Chondrocyte (in vitro differentiated cells): ENCODE results near the gene SUSD2. TPM values are rescaled to one million over a fixed set of nuclear protein-coding genes. Genes with fewer than 3 reads are reported as not detected.

Experiments
- DNase-seq: peaks from one replicate; pipeline ENCODE4 v3.0.0; 2021; ENCODE audit warnings: mixed read lengths, low spot score
- H3K27ac Mint-ChIP-seq: one replicate; pipeline ENCODE4 v1.8.0; 2021; ENCODE audit warnings: mild to moderate bottlenecking, moderate library complexity, mixed read lengths; ENCODE audit not compliant: unreplicated experiment
- H3K27me3 Mint-ChIP-seq: 2 replicates; pipeline ENCODE4 v1.8.0; 2021; ENCODE audit warnings: low read depth, mixed read lengths
- H3K36me3 Mint-ChIP-seq: 2 replicates; pipeline ENCODE4 v1.8.0; 2021; ENCODE audit warnings: low read depth, mixed read lengths
- H3K4me1 Mint-ChIP-seq: 2 replicates; pipeline ENCODE4 v1.8.0; 2021; ENCODE audit warnings: low read depth, mild to moderate bottlenecking, mixed read lengths
- H3K4me3 Mint-ChIP-seq: one replicate; pipeline ENCODE4 v1.8.0; 2021; ENCODE audit warnings: mild to moderate bottlenecking, moderate library complexity, mixed read lengths; ENCODE audit not compliant: unreplicated experiment
- H3K9me3 Mint-ChIP-seq: 2 replicates; pipeline ENCODE4 v1.8.0; 2021; ENCODE audit warnings: low read depth, mixed read lengths
- total RNA-seq: library from RNA; stranded (reverse); gene quantifications from 3 replicates; pipeline ENCODE4 v1.2.1, GENCODE V29; 2021
- TF ChIP-seq, protein P1 (sequence below): fragments of 200-600 bp; sonication (generic); IDR thresholded peaks from 2 replicates; pipeline ENCODE4 v1.5.0; 2021; ENCODE audit warnings: antibody characterized with exemption, mild to moderate bottlenecking, moderate library complexity

The SUSD2 gene
- total RNA-seq, 1 donor from 2014 or later, result 0.65 TPM

DNA sequence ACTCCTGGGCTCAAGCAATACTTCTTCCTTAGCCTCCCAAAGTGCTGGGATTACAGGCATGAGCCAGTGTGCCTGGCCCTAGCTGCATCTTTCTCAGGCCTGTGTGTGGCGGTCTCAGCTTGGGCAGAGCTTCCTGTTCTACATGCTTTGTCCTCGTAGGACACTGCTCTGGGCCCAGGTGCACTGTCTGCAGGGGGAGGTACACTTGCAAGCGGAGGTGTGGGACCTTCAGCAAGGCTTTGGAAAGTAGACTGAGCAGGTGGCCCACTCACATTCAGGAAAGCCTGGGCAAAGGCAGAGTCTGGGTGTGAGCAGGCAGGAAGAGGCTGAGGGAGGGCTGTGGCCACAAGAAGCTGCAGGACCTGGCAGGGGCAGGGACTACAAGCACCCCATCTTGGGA lies 33.6 kb upstream of the SUSD2 start:
- Mint-ChIP-seq H3K36me3 (no peaks in the 10 kb centered on the region), H3K27ac (peak overlapping the region; percentile 94), H3K27me3 (no peaks in the 10 kb centered on the region), H3K4me1 (peaks cover 40% of the 10 kb centered on the region), H3K4me3 (peak overlapping the region; percentile 30), H3K9me3 (no peaks in the 10 kb centered on the region)
- DNase-seq, result no peak
- TF ChIP-seq, protein P1, sequence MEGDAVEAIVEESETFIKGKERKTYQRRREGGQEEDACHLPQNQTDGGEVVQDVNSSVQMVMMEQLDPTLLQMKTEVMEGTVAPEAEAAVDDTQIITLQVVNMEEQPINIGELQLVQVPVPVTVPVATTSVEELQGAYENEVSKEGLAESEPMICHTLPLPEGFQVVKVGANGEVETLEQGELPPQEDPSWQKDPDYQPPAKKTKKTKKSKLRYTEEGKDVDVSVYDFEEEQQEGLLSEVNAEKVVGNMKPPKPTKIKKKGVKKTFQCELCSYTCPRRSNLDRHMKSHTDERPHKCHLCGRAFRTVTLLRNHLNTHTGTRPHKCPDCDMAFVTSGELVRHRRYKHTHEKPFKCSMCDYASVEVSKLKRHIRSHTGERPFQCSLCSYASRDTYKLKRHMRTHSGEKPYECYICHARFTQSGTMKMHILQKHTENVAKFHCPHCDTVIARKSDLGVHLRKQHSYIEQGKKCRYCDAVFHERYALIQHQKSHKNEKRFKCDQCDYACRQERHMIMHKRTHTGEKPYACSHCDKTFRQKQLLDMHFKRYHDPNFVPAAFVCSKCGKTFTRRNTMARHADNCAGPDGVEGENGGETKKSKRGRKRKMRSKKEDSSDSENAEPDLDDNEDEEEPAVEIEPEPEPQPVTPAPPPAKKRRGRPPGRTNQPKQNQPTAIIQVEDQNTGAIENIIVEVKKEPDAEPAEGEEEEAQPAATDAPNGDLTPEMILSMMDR, result no peak

GRCh38 chr22:24148266-24149197 lies 32.8 kb upstream of the SUSD2 start:
- Mint-ChIP-seq H3K36me3 (no peaks in the 10 kb centered on the region), H3K4me1 (peaks cover 46% of the 10 kb centered on the region), H3K4me3 (no peak overlapping the region), H3K27ac (no peak overlapping the region), H3K9me3 (no peaks in the 10 kb centered on the region), H3K27me3 (no peaks in the 10 kb centered on the region)
- no peak for DNase-seq
- TF ChIP-seq, protein P1, result no peak

DNA sequence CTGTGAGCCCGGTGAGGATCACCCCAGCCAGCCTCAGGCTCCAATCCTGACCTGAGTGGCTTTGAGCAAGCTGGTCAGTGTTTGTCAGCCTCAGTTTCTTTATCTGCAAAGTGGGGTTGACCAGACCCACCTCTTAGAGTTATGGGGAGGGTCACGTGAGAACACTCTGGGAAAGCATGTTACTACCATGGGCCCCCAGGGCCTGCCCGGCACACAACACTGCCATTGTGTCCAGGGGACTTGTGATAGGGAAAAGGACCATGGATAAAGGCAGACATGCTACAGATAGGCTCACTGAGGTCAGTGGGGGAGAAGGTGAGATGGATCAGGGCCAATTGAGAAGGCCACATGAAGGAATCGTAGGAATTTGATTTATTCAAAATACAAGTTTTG lies 32.1 kb upstream of the SUSD2 start:
- Mint-ChIP-seq H3K36me3 (no peaks in the 10 kb centered on the region), H3K27me3 (no peaks in the 10 kb centered on the region), H3K9me3 (no peaks in the 10 kb centered on the region), H3K4me3 (no peak overlapping the region), H3K27ac (no peak overlapping the region), H3K4me1 (peaks cover 52% of the 10 kb centered on the region)
- DNase-seq, result no peak
- TF ChIP-seq, protein P1, result no peak

GRCh38 chr22:24153353-24153752 lies 27.9 kb upstream of the SUSD2 start:
- H3K27me3 Mint-ChIP-seq, result no peaks in the 10 kb centered on the region
- H3K9me3 Mint-ChIP-seq, result no peaks in the 10 kb centered on the region
- peak overlapping the region; percentile 69 for H3K27ac Mint-ChIP-seq
- TF ChIP-seq, protein P1, result no peak
- DNase-seq, result no peak
- H3K4me1 Mint-ChIP-seq, result peaks cover 44% of the 10 kb centered on the region
- H3K4me3 Mint-ChIP-seq, result no peak overlapping the region
- H3K36me3 Mint-ChIP-seq, result no peaks in the 10 kb centered on the region

GRCh38 chr22:24153959-24154358 lies 27.3 kb upstream of the SUSD2 start:
- Mint-ChIP-seq H3K9me3 (no peaks in the 10 kb centered on the region), H3K4me1 (peaks cover 46% of the 10 kb centered on the region), H3K27me3 (no peaks in the 10 kb centered on the region), H3K27ac (no peak overlapping the region), H3K36me3 (no peaks in the 10 kb centered on the region), H3K4me3 (no peak overlapping the region)
- TF ChIP-seq, protein P1, result no peak
- DNase-seq, result no peak
